HG03521 (cell line): ENCODE data around the gene OR6C65.

ENCODE experiments used
- ATAC-seq: cut with Tn5 transposase; IDR thresholded peaks from one replicate; pipeline ENCODE4 v1.9.1; 2021; ENCODE audit warnings: mild to moderate bottlenecking, moderate library complexity; ENCODE audit not compliant: unreplicated experiment

Gene OR6C65

GRCh38 chr12:55445357-55445756, 45.0 kb downstream of the OR6C65 start:
- ATAC-seq: no peak

- no peak for ATAC-seq
Measured at GRCh38 chr12:55446326-55446725, 46.0 kb downstream of the OR6C65 start.

- ATAC-seq: no peak
Measured at GRCh38 chr12:55448825-55449224, 48.5 kb downstream of the OR6C65 start.
